DMS 273 (cell line): ENCODE results near the gene OVOL1.

ENCODE experiments used
- DNase-seq: peaks from one replicate; lab custom pipeline; 2025; ENCODE audit not compliant: unreplicated experiment; lab: John Stamatoyannopoulos, UW

The OVOL1 gene

GRCh38 chr11:65777821-65778361, 9.0 kb upstream of the OVOL1 start:
- DNase-seq: no peak

DNA sequence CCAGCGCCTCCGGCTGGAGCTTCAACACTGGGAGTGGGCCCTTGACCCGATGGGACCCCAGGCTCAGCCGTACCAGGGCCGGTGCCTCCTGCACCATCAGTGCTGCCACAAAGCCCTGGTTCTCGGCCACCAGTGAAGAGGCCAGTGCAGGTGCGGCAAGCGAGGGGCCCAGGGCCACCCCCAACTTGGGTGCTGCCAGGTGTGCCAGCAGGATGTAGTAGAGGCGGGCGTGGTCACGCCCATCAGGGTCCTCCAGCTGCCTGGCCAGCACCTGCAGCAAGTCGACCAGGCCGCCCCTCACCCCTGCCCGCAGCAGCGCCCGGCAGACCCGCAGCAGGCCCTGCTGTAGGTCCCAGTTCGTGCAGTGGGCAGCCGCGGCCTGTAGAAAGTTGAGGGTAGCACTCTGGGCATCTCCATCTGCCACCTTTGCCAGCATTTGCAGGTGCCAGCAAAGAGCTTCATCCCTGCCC, 8.4 kb upstream of the OVOL1 start:
- DNase-seq: no peak

- DNase-seq: no peak
Measured at GRCh38 chr11:65778901-65779668, 7.8 kb upstream of the OVOL1 start.

- no peak for DNase-seq
Measured at GRCh38 chr11:65779669-65779918, 7.3 kb upstream of the OVOL1 start.

- DNase-seq: peak; percentile 85
Measured at GRCh38 chr11:65779919-65780769, 6.7 kb upstream of the OVOL1 start.

GRCh38 chr11:65780770-65781151, 6.1 kb upstream of the OVOL1 start, which contains the start of gene AP5B1:
Gene AP5B1 (minus strand): TSS chr11:65780976. CDS start chr11:65780591, 385 bp downstream.
- DNase-seq: peak; percentile 71

- peak; percentile 71 for DNase-seq
Measured at GRCh38 chr11:65781152-65781961, 5.5 kb upstream of the OVOL1 start.

DNA sequence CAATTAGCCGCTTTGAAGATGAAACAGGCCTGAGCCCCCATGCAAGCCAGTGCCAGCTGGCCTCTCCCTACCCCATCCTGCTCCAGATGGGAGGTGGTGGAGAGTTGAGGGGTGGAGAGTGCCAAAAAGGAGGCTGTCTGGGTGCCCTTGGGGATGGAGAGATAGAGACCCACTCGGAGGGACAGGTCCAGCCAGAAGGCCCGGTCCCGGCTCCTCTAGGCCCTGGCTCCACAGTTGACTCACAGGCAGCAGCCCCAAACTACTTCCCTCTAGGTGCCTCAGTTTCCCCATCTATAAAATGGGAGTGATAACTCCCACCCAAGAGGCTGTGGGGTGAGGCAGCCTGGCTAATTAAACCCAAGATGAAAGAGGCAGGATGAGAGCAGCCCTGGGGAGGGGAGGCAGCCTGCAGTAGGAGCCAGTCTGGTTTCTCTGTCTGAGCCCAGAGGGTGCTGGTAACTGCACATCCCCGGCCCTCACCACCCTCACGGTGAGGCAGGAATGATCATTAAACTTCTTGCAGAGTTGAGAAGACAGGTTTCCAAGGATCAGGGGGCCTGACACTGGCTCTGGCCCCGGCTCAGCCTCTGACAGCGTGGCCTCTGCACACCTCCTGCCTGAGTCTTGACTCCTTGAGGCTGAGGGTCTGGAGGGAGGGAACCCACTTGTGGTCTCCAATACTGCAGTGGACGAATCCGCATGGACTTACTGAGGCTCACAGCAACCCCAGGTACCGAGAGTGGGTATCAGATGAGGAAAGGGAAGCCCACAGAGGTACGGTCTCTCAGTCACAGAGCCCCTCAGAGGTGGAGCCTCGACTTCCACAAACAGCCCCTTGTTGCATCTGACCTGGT, 4.7 kb upstream of the OVOL1 start:
- peak; percentile 30 for DNase-seq

- DNase-seq: no peak
Measured at GRCh38 chr11:65782816-65783228, 4.0 kb upstream of the OVOL1 start.

- no peak for DNase-seq
Measured at GRCh38 chr11:65785319-65786007, 1.4 kb upstream of the OVOL1 start.

DNA sequence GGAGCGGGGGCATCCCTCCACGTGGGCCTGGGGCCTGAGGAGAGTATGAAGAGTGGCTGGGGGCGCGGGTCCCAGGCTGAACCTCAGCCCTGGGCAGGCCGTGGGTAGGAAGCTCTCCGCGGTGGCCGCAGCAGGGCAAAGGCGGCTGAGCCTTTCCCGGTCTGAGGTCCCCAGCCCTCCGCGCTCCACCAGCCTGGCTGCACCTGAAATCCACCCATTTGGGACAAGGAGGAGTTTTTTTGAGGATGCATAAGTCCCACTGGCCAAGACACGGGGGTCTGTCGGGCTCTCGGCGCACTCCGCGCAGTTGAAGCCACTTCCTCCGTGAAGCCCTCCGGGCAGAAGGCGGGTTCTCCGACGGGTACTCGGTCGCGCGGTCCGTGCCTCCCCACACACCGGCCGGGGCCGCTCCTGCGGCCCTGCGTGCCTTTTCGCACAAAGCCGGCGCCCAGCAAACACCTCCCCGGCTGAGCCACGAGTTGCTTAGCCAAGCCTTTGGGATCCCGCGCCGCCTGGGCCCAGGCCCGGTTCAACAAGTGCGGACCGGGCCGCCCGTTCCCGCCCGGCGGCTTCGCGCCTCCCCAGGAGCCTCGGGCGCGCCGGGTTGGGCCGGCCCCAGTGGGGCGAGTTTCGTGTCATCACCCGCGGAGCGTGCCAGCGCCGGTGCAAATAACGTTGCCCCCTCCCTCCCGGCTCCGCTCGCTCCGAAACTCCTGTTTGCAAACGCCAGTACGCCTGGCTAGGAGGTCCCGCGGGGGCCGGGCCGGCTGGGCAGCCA, 666 bp upstream of the OVOL1 start:
- peak; percentile 52 for DNase-seq

- peak; percentile 31 for DNase-seq
Measured at GRCh38 chr11:65787649-65788622, 1.1 kb downstream of the OVOL1 start.

DNA sequence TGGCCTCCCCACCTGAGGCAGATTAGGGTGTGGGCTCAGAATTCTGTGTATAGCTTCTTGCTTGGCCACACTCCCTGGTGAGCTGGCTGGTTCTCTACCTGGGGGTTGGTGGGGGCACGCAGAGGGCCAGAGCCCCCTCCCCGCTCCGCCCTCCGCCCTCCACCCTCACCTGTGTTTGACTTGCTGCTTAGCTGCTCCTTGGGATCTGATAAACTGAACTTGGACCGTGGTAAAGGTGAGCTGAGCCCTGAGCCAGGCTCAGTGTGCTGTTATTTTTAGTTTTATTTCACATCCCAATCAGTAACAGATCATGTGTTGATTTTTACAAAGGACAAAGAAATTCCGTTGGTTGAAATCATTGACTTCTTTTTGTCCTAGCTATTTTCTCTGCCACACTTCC, 2.0 kb downstream of the OVOL1 start:
- no peak for DNase-seq

DNA sequence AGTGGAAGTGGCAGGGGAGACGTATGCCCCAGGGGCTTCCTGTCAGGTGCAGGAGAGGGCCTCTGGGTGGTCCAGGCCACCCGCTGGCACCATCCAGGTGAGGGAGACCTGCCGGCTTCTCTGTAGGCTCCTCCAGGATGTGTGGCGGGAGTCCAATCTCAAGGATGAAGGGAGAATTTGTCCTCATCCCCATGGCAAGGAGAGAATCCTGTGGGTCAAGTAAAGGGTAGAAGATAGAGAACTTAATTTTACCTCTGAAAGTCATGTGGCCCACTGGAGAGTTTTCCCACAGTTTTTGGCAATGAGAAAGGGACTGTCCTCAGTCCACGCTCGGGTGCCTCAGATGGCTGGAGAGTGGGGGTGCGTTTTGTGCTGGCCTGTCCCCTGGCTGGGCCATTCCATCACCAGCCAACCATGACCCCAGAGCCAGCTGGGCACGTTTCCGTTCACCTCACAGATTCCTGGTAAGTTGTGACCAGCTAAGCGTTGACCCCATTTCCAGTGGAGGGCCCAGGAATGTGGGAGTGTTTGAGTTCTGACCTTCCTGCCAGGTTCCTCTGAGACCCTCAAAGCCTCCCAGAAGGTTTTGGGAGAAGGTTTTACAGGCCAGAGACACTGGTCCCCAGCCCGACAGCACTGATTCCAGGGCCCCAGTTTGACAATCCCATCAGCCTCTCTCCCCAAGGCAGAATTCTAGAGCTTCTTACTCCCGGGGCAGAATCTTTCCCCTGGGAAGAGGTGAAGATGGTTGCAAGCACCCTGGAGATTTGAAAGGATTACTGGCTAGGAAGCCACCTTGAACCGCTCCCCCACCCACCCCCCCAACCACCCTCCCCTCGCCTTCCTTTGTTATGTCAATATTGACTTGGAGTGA, 2.6 kb downstream of the OVOL1 start:
- DNase-seq: no peak

DNA sequence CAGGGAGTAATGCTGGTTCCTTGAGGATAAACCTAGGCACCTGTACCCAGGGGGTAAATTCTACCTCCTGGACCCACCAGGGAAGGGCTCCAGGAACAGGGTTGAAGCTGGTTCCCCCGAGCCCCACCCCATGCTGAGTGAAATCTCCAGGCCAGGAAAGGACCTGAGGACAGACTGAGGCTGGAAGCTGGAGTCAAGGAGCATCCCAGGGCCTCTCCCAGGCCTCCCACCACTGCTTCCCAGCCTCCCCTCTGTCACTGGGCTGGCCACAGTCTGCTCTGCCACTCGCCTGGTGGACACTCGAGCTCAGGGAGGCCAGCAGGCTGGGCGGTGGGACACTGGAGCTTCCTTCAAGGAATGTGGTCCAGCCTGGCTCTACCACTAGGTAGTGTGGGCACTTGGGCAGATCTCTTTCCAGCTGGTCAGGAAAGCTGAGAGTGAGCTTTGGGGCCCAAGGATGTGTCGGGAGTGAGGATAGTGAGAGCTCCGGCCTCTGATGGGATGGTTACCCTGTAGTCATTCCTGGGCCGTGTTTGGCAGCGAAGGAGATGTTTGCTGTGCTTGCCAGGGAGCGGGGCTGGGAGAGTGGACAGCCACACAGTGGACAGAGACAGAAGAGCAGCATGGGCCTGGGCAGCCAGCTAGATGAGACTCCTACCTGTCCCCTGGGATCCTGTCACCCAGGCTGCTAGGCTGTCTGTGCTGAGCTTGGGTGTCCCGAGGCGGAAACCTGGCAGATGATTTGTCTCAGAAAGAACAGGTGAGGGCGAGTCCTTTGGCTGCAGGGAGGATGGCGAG, 3.4 kb downstream of the OVOL1 start:
- DNase-seq: no peak
